Parathyroid adenoma (tissue), 2 donors: ENCODE measurements around the gene MED9.

ENCODE experiments used
- H2AFZ ChIP-seq: fragments of 300-600 bp; sonication (generic); one replicate; pipeline ENCODE4 v1.7.0; 2017; ENCODE audit warnings: antibody characterized with exemption, mild to moderate bottlenecking
- H3K27ac ChIP-seq: fragments of 300-600 bp; sonication (generic); one replicate; pipeline ENCODE4 v1.7.0; 2017
- H3K27me3 ChIP-seq: fragments of 300-600 bp; sonication (generic); one replicate; pipeline ENCODE4 v1.7.0; 2017; ENCODE audit warnings: low read length; ENCODE audit not compliant: control insufficient read depth, insufficient read depth
- H3K36me3 ChIP-seq: fragments of 300-600 bp; sonication (generic); one replicate; pipeline ENCODE4 v1.7.0; 2017; ENCODE audit warnings: low read length; ENCODE audit not compliant: control insufficient read depth, insufficient read depth
- H3K4me1 ChIP-seq: fragments of 300-600 bp; sonication (generic); one replicate; pipeline ENCODE4 v1.7.0; 2017; ENCODE audit warnings: control low read depth
- H3K4me2 ChIP-seq: fragments of 300-600 bp; sonication (generic); one replicate; pipeline ENCODE4 v1.7.0; 2017; ENCODE audit warnings: low read length
- H3K4me3 ChIP-seq: fragments of 300-600 bp; sonication (generic); one replicate; pipeline ENCODE4 v1.7.0; 2017; ENCODE audit warnings: low read depth, low read length
- H3K79me2 ChIP-seq: fragments of 300-600 bp; sonication (generic); one replicate; pipeline ENCODE4 v1.7.0; 2017; ENCODE audit warnings: control low read depth
- H3K9ac ChIP-seq: fragments of 300-600 bp; sonication (generic); one replicate; pipeline ENCODE4 v1.7.0; 2017; ENCODE audit warnings: mild to moderate bottlenecking
- H3K9me3 ChIP-seq: fragments of 300-600 bp; sonication (generic); one replicate; pipeline ENCODE4 v1.7.0; 2017; ENCODE audit warnings: low read length; ENCODE audit not compliant: control insufficient read depth
- TF ChIP-seq, protein P1 (sequence below): fragments of 300-600 bp; sonication (generic); IDR thresholded peaks from one replicate; pipeline ENCODE4 v1.7.0; 2017; ENCODE audit warnings: antibody characterized with exemption, mild to moderate bottlenecking
- donor health status: primary hyperparathyroidism.

The MED9 gene

DNA sequence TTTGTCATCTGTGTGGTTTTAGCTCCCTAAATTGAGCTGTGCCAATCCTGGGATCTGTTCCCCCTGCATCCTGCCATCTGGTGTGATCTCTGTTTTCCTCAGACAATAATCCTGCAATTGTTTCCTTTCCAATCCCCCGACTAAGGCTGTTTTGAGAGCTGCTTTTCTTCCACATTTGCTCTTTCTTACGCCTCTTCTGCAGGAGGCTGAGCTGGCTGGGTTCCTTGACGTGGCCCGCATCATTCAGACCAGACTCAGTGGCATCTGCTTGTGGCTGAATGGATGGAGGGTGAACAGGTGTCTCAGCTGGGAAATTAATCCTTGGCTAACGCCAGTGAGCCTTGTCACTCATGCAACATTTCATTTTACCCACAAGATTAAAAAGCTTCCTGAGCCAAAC, 9.8 kb upstream of the MED9 start:
- H3K27me3 ChIP-seq = no peaks in the 10 kb centered on the region
- no peaks in the 10 kb centered on the region for H3K79me2 ChIP-seq
- H3K4me1 ChIP-seq = no peaks in the 10 kb centered on the region
- H3K9me3 ChIP-seq = no peaks in the 10 kb centered on the region
- H3K4me3 ChIP-seq = no peak overlapping the region
- no peak overlapping the region for H3K9ac ChIP-seq
- H3K27ac ChIP-seq = no peak overlapping the region
- no peaks in the 10 kb centered on the region for H3K36me3 ChIP-seq
- H2AFZ ChIP-seq = no peak overlapping the region
- TF ChIP-seq, protein P1, sequence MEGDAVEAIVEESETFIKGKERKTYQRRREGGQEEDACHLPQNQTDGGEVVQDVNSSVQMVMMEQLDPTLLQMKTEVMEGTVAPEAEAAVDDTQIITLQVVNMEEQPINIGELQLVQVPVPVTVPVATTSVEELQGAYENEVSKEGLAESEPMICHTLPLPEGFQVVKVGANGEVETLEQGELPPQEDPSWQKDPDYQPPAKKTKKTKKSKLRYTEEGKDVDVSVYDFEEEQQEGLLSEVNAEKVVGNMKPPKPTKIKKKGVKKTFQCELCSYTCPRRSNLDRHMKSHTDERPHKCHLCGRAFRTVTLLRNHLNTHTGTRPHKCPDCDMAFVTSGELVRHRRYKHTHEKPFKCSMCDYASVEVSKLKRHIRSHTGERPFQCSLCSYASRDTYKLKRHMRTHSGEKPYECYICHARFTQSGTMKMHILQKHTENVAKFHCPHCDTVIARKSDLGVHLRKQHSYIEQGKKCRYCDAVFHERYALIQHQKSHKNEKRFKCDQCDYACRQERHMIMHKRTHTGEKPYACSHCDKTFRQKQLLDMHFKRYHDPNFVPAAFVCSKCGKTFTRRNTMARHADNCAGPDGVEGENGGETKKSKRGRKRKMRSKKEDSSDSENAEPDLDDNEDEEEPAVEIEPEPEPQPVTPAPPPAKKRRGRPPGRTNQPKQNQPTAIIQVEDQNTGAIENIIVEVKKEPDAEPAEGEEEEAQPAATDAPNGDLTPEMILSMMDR = no peak
- no peak overlapping the region for H3K4me2 ChIP-seq

DNA sequence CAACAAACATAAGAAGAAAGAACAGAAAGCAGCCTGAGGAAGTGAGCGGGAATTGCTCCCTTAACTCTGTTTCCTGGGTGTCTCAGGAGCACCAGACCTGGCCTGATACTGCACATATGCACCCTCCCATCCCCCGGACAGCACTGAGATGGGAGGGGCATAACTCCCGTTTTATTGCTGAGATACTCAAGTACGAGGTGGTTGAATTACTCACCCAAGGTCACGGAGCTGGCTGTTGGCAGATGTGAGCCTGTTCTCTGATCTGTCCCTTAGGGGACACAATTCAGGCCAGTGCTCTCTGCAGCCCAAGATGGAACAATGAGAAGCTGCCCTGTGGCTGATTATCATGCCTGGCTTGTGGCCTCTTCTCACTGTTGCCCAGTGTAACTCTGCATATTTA, 9.1 kb upstream of the MED9 start:
- TF ChIP-seq, protein P1 = no peak
- Histone ChIP-seq H3K9me3 (no peaks in the 10 kb centered on the region), H2AFZ (no peak overlapping the region), H3K27me3 (no peaks in the 10 kb centered on the region), H3K4me2 (no peak overlapping the region), H3K79me2 (no peaks in the 10 kb centered on the region), H3K4me1 (no peaks in the 10 kb centered on the region), H3K9ac (no peak overlapping the region), H3K27ac (no peak overlapping the region), H3K36me3 (no peaks in the 10 kb centered on the region), H3K4me3 (no peak overlapping the region)

DNA sequence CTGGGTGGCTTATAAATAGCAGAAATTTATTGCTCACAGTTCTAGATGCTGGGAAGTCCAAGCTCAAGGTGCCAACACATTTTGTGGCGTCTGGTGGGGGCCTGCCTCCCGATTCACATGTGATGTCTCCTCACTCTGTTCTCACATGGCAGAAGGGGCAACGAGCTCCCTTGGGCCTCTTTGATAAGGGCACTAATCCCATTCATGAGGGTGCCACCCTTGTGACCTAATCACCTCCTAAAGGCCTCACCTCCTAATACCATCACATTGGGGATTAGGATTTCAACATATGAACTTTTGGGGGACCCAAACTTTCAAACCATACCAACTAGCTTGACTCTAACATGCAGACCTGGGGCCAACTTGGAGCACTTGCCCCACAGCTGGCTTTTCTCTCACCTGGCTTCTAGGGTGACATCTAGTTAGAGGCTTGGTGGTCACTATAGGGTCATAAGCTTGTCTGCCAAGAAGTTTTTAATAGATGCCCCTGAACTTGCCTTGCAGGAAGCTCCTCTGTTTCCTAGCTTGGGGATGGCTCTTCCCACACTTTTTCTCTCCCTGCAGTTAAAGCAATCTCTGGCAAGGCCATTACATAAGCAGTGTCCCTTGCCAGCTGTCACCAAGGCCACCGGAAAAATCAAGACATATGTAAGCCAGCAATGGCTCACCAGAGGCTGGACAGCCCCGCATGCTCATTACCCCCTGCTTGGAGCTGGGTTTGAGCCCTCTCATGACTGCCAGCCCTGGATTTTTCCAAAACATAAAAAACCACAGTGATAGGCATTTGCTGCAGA, 8.4 kb upstream of the MED9 start:
- Histone ChIP-seq H3K4me3 (no peak overlapping the region), H3K9me3 (no peaks in the 10 kb centered on the region), H3K4me1 (no peaks in the 10 kb centered on the region), H3K9ac (no peak overlapping the region), H3K27ac (no peak overlapping the region), H3K36me3 (no peaks in the 10 kb centered on the region), H3K4me2 (no peak overlapping the region), H2AFZ (no peak overlapping the region), H3K79me2 (no peaks in the 10 kb centered on the region), H3K27me3 (no peaks in the 10 kb centered on the region)
- TF ChIP-seq, protein P1 = no peak

DNA sequence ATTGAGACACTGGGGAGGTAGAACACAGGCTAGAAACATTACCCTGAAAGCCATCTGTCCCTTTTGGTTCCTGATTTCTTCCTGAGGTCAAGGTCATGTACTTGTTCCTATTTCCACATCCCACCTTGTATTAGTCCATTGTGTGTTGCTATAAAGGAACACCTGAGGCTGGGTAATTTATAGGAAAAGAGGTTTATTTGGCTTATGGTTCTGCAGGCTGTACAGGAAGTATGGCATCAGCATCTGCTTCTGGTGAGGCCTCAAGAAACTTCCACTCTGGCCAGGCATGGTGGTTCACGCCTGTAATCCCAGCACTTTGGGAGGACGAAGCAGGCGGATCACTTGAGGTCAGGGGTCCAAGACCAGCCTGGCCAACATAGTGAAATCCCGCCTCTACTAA, 7.4 kb upstream of the MED9 start:
- no peaks in the 10 kb centered on the region for H3K79me2 ChIP-seq
- no peak overlapping the region for H2AFZ ChIP-seq
- TF ChIP-seq, protein P1 = no peak
- H3K9me3 ChIP-seq = no peaks in the 10 kb centered on the region
- no peak overlapping the region for H3K4me2 ChIP-seq
- no peak overlapping the region for H3K4me3 ChIP-seq
- no peaks in the 10 kb centered on the region for H3K27me3 ChIP-seq
- no peak overlapping the region for H3K9ac ChIP-seq
- H3K27ac ChIP-seq = no peak overlapping the region
- H3K36me3 ChIP-seq = no peaks in the 10 kb centered on the region
- H3K4me1 ChIP-seq = no peaks in the 10 kb centered on the region

DNA sequence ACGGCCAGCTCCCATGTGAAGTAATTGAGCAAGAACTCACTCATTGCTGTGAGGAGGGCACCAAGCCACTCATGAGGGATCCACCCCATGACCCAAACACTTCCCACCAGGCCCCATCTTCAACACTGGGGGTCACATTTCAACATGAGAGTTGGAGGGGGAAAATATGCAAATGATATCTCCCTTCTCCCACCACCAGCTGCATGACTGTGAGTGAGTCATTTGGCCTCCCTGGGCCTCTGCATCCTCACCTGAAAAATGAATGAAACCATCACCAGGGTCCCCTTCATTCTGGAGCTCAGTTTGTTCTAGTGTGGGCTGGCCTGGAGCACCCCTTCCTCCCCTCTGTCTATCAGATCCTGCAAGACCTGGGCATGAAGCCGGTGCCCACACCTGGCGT, 6.8 kb upstream of the MED9 start:
- H3K27ac ChIP-seq = no peak overlapping the region
- no peak overlapping the region for H3K9ac ChIP-seq
- H3K4me3 ChIP-seq = no peak overlapping the region
- no peaks in the 10 kb centered on the region for H3K36me3 ChIP-seq
- no peaks in the 10 kb centered on the region for H3K27me3 ChIP-seq
- H2AFZ ChIP-seq = no peak overlapping the region
- no peaks in the 10 kb centered on the region for H3K79me2 ChIP-seq
- TF ChIP-seq, protein P1 = no peak
- H3K4me1 ChIP-seq = no peaks in the 10 kb centered on the region
- no peak overlapping the region for H3K4me2 ChIP-seq
- no peaks in the 10 kb centered on the region for H3K9me3 ChIP-seq
